HG02571 (cell line): ENCODE data around the gene PJA1.

ENCODE experiments used
- ATAC-seq: cut with Tn5 transposase; IDR thresholded peaks from one replicate; pipeline ENCODE4 v1.9.1; 2021; ENCODE audit warnings: mild to moderate bottlenecking, moderate library complexity; ENCODE audit not compliant: unreplicated experiment

PJA1 gene

GRCh38 chrX:69119122-69119521, 46.1 kb downstream of the PJA1 start:
- ATAC-seq = no peak

GRCh38 chrX:69117876-69118526, 47.3 kb downstream of the PJA1 start:
- ATAC-seq = no peak

DNA sequence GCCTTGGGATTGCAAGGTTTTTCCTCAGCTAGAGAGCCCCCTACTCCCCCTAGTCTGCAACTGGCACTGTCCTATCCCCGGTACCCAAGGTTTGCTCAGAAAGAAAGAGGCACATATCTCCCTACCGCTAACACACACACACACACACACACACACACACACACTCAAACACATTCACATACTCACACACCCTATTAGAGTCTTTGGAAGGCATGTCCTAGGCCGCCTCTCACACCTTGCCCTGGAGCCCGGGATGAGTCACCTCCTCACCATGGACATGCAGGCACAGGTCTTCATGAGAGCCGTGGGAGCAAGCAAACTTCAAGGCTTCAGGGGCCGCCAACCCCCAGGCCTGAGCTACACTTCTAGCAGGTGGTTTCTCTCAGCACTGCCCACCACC, 49.2 kb downstream of the PJA1 start:
- no peak for ATAC-seq

GRCh38 chrX:69113723-69114122, 51.5 kb downstream of the PJA1 start:
- no peak for ATAC-seq
